Measurements from ENCODE around the gene ZCCHC7. TPM values are rescaled to one million over a fixed set of nuclear protein-coding genes. Genes with fewer than 3 reads are reported as not detected.

ZCCHC7 gene
- total and polyA plus RNA-seq, 9 of the 15 experiments (the other 6 are each of a cell fraction or from before 2014, with no cell fraction given) = 34.1 to 68.9 (median 48.8) TPM

- TF ChIP-seq ZNF512 (tag; IDR thresholded peaks at IDR 0.05) (peak; percentile 74), RBM22 (IDR thresholded peaks at IDR 0.05; ENCODE audit: low read depth, low read length, poor library complexity, severe bottlenecking) (no peak), ZNF324 (CRISPR knock-in tag; IDR thresholded peaks at IDR 0.05) (no peak), DIDO1 (tag; IDR thresholded peaks at IDR 0.05; ENCODE audit: low read depth) (no peak), CC2D1A (IDR thresholded peaks at IDR 0.05) (0 out of 2 replicates have a peak, but pooled peaks have one; percentile 34), ZBTB5 (IDR thresholded peaks at IDR 0.05) (no peak), MLLT1 (IDR thresholded peaks at IDR 0.05) (peak in 1 of 2 experiments; percentile 30; a peak in 1 of 4 replicates), GTF3C2 (IDR thresholded peaks at IDR 0.05; ENCODE audit: borderline replicate concordance, extremely low read depth, insufficient read length) (no peak), ILK (tag; IDR thresholded peaks at IDR 0.05; ENCODE audit: borderline replicate concordance, low read depth) (no peak), MAX (CRISPR knock-in tag; IDR thresholded peaks at IDR 0.05) (no peak), GTF2A2 (tag; IDR thresholded peaks at IDR 0.05) (no peak), ZNF507 (tag; conservative IDR thresholded peaks at IDR 0.05) (no peak), ZNF766 (CRISPR knock-in tag; conservative IDR thresholded peaks at IDR 0.05) (0 out of 2 replicates have a peak, but pooled peaks have one; percentile 39), GATAD2B (IDR thresholded peaks at IDR 0.05; ENCODE audit: borderline replicate concordance) (no peak), TRIM24 (IDR thresholded peaks at IDR 0.05) (no peak), ARID1B (IDR thresholded peaks at IDR 0.05) (peak; percentile 30), ZNF644 (tag; IDR thresholded peaks at IDR 0.05; ENCODE audit: low read depth) (no peak), WHSC1 (IDR thresholded peaks at IDR 0.05; ENCODE audit: low read length) (no peak), SIRT6 (IDR thresholded peaks at IDR 0.05; ENCODE audit: low read depth, low read length) (no peak), CBFA2T2 (conservative IDR thresholded peaks at IDR 0.05) (no peak)
These were observed 89.3 kb downstream of the ZCCHC7 start (continued) for GRCh38 chr9:37209431-37210386.
